GM06990 (cell line): ENCODE results near the gene SMTN.

Experiments
- DNase-seq: peaks from one replicate; pipeline ENCODE4 v3.0.0-alpha.2; 2011; ENCODE audit not compliant: insufficient read length; ENCODE audit errors: extremely low read depth
- H3K27me3 ChIP-seq: replicated peaks from 2 replicates; pipeline ENCODE4 v1.6.0; 2011; ENCODE audit warnings: low read length; ENCODE audit not compliant: control insufficient read depth, insufficient read depth
- H3K36me3 ChIP-seq: 2 replicates; pipeline ENCODE4 v1.5.1; 2011; ENCODE audit warnings: low read length; ENCODE audit not compliant: control insufficient read depth, insufficient read depth
- H3K4me3 ChIP-seq: replicated peaks from 2 replicates; pipeline ENCODE4 v1.5.1; 2011; ENCODE audit warnings: low read depth, mild to moderate bottlenecking, control low read depth, low read length
- TF ChIP-seq, protein P1 (sequence below): IDR thresholded peaks from 2 replicates; pipeline ENCODE4 v1.5.1; 2011; ENCODE audit warnings: low read length, control low read depth, mild to moderate bottlenecking, inconsistent platforms; ENCODE audit not compliant: insufficient read depth, poor library complexity, severe bottlenecking

SMTN gene

DNA sequence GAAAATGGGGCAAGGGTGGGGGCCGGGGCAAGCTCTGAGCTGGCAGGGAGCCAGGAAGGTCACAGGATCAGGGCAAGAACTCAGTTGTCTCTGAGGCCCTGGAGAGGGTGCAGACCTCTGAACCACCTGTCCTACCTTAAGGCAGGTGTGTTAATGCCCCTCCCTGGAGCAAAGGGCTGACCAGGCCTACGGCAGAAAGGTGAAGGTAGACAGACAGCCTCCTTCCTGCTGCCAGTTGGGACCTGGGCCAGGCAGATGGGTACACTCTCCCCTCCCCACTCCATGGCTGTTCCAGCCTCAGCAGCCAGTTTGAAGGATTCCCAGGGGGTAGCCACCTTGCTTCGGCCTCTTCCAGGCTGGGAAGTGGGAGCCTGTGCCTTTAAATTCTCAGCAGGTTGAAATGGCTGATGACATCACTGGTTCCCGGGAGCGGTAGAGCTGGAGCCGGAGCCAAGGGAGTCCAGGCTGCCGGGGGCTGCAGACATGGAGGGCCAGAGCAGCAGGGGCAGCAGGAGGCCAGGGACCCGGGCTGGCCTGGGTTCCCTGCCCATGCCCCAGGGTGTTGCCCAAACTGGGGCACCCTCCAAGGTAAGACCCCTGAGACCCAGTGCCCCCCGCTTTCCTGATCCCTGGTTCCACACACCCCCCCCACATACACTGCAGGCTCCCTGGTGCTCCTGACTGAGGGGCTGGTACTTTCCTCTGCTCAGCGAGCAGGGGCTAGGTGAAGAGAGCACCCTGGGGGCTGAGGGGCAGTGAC is 41.6 kb downstream of the SMTN start, which contains the start of gene INPP5J:
Gene INPP5J, plus strand, starts transcription at position 435 of the 760 bp plus-strand sequence. Its CDS starts 49 bp downstream, at position 484.
- TF ChIP-seq, protein P1, sequence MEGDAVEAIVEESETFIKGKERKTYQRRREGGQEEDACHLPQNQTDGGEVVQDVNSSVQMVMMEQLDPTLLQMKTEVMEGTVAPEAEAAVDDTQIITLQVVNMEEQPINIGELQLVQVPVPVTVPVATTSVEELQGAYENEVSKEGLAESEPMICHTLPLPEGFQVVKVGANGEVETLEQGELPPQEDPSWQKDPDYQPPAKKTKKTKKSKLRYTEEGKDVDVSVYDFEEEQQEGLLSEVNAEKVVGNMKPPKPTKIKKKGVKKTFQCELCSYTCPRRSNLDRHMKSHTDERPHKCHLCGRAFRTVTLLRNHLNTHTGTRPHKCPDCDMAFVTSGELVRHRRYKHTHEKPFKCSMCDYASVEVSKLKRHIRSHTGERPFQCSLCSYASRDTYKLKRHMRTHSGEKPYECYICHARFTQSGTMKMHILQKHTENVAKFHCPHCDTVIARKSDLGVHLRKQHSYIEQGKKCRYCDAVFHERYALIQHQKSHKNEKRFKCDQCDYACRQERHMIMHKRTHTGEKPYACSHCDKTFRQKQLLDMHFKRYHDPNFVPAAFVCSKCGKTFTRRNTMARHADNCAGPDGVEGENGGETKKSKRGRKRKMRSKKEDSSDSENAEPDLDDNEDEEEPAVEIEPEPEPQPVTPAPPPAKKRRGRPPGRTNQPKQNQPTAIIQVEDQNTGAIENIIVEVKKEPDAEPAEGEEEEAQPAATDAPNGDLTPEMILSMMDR, result no peak
- peaks cover 6% of the 10 kb centered on the region for H3K27me3 ChIP-seq
- no peak within 1 kb of the TSS for H3K4me3 ChIP-seq
- H3K36me3 ChIP-seq, result no peaks in the 10 kb centered on the region
- no peak for DNase-seq

DNA sequence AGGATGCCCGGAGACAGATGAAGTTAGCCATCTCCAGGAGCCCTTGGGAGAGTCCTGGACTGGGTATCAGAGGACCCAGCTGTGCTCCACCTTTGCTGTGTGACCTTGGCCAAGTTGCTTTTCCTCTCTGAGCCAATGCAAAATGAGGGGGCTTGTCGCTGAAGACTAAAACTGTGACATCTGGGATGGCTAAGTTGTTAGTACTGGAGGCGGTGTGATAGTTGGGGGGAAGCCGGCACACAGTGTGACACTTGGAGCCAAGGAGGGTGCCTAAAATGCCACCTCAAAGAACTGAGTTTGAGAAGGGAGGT is 42.1 kb downstream of the SMTN start:
- Histone ChIP-seq H3K36me3 (no peaks in the 10 kb centered on the region), H3K27me3 (peaks cover 6% of the 10 kb centered on the region), H3K4me3 (no peak overlapping the region)
- TF ChIP-seq, protein P1, result no peak
- no peak for DNase-seq

DNA sequence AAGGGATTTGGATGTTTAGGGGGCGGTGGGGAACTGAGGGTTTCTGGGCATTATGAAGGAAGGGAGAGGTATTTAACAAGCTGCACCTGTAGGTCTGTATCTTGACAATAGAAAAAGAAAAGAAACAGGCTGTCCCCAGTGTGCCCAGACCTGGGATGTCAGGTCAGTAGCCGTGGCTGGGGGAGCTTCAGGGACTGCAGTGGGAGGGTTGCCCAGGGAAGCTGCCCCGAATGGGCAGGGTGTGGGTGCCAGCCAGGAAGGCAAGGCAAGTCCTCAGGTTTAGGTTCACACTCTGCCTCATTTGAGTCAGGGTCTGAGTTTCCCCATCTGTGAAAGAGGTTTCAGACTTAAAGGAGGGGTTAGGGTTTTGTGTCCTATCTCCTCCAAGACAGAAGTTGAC is 43.2 kb downstream of the SMTN start:
- TF ChIP-seq, protein P1, result no peak
- no peak overlapping the region for H3K4me3 ChIP-seq
- no peak for DNase-seq
- H3K36me3 ChIP-seq, result no peaks in the 10 kb centered on the region
- H3K27me3 ChIP-seq, result peaks cover 5% of the 10 kb centered on the region

DNA sequence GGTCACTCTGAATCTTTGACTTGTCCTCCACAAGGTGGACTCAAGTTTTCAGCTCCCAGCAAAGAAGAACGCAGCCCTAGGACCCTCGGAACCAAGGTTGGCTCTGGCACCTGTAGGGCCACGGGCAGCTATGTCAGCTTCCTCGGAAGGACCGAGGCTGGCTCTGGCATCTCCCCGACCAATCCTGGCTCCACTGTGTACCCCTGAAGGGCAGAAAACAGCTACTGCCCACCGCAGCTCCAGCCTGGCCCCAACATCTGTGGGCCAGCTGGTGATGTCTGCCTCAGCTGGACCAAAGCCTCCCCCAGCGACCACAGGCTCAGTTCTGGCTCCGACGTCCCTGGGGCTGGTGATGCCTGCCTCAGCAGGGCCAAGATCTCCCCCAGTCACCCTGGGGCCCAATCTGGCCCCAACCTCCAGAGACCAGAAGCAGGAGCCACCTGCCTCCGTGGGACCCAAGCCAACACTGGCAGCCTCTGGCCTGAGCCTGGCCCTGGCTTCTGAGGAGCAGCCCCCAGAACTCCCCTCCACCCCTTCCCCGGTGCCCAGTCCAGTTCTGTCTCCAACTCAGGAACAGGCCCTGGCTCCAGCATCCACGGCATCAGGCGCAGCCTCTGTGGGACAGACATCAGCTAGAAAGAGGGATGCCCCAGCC is 43.8 kb downstream of the SMTN start:
- DNase-seq, result no peak
- Histone ChIP-seq H3K4me3 (no peak overlapping the region), H3K27me3 (peaks cover 4% of the 10 kb centered on the region), H3K36me3 (no peaks in the 10 kb centered on the region)
- TF ChIP-seq, protein P1, result no peak

DNA sequence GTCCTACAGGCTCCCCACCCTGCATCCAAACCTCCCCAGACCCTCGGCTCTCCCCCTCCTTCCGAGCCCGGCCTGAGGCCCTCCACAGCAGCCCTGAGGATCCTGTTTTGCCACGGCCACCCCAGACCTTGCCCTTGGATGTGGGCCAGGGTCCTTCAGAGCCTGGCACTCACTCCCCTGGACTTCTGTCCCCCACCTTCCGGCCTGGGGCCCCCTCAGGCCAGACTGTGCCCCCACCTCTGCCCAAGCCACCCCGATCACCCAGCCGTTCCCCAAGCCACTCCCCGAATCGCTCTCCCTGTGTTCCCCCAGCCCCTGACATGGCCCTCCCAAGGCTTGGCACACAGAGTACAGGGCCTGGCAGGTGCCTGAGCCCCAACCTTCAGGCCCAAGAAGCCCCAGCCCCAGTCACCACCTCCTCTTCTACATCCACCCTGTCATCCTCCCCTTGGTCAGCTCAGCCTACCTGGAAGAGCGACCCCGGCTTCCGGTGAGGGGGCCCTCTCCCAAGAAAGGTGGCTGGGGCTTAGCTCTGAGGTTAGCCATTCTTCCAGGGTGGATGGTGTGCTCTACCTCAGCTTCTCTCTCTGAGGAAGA is 44.5 kb downstream of the SMTN start:
- no peak overlapping the region for H3K4me3 ChIP-seq
- TF ChIP-seq, protein P1, result no peak
- DNase-seq, result no peak
- no peaks in the 10 kb centered on the region for H3K36me3 ChIP-seq
- peaks cover 4% of the 10 kb centered on the region for H3K27me3 ChIP-seq
